B cell (primary cell): ENCODE results near the gene PTPRG. TPM values are rescaled to one million over a fixed set of nuclear protein-coding genes. Genes with fewer than 3 reads are reported as not detected.

ENCODE experiments used
- ATAC-seq: fragments of 200-7000 bp; cut with Tn5 transposase; one replicate; pipeline ENCODE4 v1.10.0; 2021; ENCODE audit warnings: low read depth, mild to moderate bottlenecking, moderate number of reproducible peaks, moderate library complexity
- CTCF ChIA-PET: fragments of 350-600 bp; sonication (Branson Sonifier 250); formaldehyde crosslinking; loops from one replicate; lab custom pipeline; 2021; ENCODE audit warnings: antibody characterized with exemption, inconsistent platforms; lab: Charles Lee
- POLR2A ChIA-PET: fragments of 350-600 bp; sonication (Branson Sonifier 250); formaldehyde crosslinking; loops from one replicate; lab custom pipeline; 2021; ENCODE audit warnings: antibody characterized with exemption; lab: Charles Lee
- DNase-seq: peaks from one replicate; pipeline ENCODE4 v3.0.0; 2013
- H2AFZ ChIP-seq: 2 replicates; pipeline ENCODE4 v1.6.1; 2012; ENCODE audit warnings: mild to moderate bottlenecking, low read depth, low read length; ENCODE audit not compliant: insufficient read depth, poor library complexity, severe bottlenecking
- H3K27ac ChIP-seq, 2 donors: 1 replicate in 1 of 2; 2 replicates in 1 of 2; pipeline ENCODE4 v1.5.1; 2012 to 2013; ENCODE audit warnings: low read length in 2 of 2, mild to moderate bottlenecking in 2 of 2, moderate library complexity in 1 of 2
- H3K27me3 ChIP-seq, 4 experiments: fragments of 200-600 bp in 1 of 4; sonication (generic) in 1 of 4; replicated peaks in 1 of 4; 1 replicate in 2 of 4; 2 replicates in 2 of 4; pipeline versions ENCODE4 v1.6.1 to v1.7.0; 2013 to 2016; ENCODE audit warnings: low read length in 3 of 4, mild to moderate bottlenecking in 2 of 4, mixed read lengths in 1 of 4, moderate library complexity in 1 of 4; ENCODE audit not compliant: insufficient read depth in 4 of 4, control insufficient read depth in 3 of 4; ENCODE audit errors: control extremely low read depth in 1 of 4
- H3K36me3 ChIP-seq, 2 experiments: replicated peaks in 1 of 2; 1 replicate in 1 of 2; 2 replicates in 1 of 2; pipeline versions ENCODE4 v1.6.1 to v1.7.1; 2013; ENCODE audit warnings: low read length in 1 of 2; ENCODE audit not compliant: insufficient read depth in 2 of 2, control insufficient read depth in 1 of 2; ENCODE audit errors: control extremely low read depth in 1 of 2, extremely low read depth in 1 of 2
- H3K4me1 ChIP-seq, 2 donors: fragments of 200-600 bp in 1 of 2; sonication (generic) in 1 of 2; 1 replicate in 1 of 2; 2 replicates in 1 of 2; pipeline versions ENCODE4 v1.5.1 to v1.6.1; 2013 to 2017; ENCODE audit warnings: low read length in 2 of 2; ENCODE audit not compliant: control insufficient read depth in 2 of 2, insufficient read depth in 2 of 2
- H3K4me2 ChIP-seq: replicated peaks from 2 replicates; pipeline ENCODE3; 2012; ENCODE audit warnings: mild to moderate bottlenecking, low read depth, low read length; ENCODE audit not compliant: poor library complexity, severe bottlenecking
- H3K4me3 ChIP-seq, 5 experiments: fragments of 200-600 bp in 1 of 5; sonication (generic) in 1 of 5; 1 replicate in 3 of 5; 2 replicates in 2 of 5; pipeline versions ENCODE4 v1.5.1 to v1.7.0; 2011 to 2016; ENCODE audit warnings: low read length in 4 of 5, mild to moderate bottlenecking in 4 of 5, low read depth in 2 of 5, control low read depth in 1 of 5, moderate library complexity in 1 of 5; ENCODE audit not compliant: insufficient read depth in 1 of 5; ENCODE audit errors: control extremely low read depth in 1 of 5, extremely low read depth in 1 of 5
- H3K79me2 ChIP-seq: fragments of 200-600 bp; sonication (generic); one replicate; pipeline ENCODE4 v1.6.0; 2016; ENCODE audit warnings: low read length; ENCODE audit not compliant: control insufficient read depth, insufficient read depth
- H3K9ac ChIP-seq: fragments of 200-600 bp; sonication (generic); 2 replicates; pipeline ENCODE4 v1.6.1; 2017; ENCODE audit warnings: mild to moderate bottlenecking, low read length, moderate library complexity
- H3K9me3 ChIP-seq, 3 donors: one replicate each; pipeline versions ENCODE4 v1.6.1 to v1.7.1; 2013; ENCODE audit warnings: low read length in 2 of 3; ENCODE audit not compliant: control insufficient read depth in 2 of 3, insufficient read depth in 1 of 3; ENCODE audit errors: control extremely low read depth in 1 of 3
- H4K20me1 ChIP-seq: 2 replicates; pipeline ENCODE4 v1.6.0; 2012; ENCODE audit warnings: mild to moderate bottlenecking, low read length; ENCODE audit not compliant: insufficient read depth, control insufficient read depth, poor library complexity, severe bottlenecking
- H3K27ac Mint-ChIP-seq: one replicate; pipeline ENCODE4 v1.8.0; 2021; ENCODE audit warnings: mixed read lengths
- H3K27me3 Mint-ChIP-seq: one replicate; pipeline ENCODE4 v1.8.0; 2021; ENCODE audit warnings: mixed read lengths
- H3K4me1 Mint-ChIP-seq: one replicate; pipeline ENCODE4 v1.8.0; 2021; ENCODE audit warnings: mixed read lengths
- H3K4me3 Mint-ChIP-seq: one replicate; pipeline ENCODE4 v1.8.0; 2021; ENCODE audit warnings: mixed read lengths
- H3K9me3 Mint-ChIP-seq: one replicate; pipeline ENCODE4 v1.8.0; 2022; ENCODE audit warnings: mixed read lengths; ENCODE audit not compliant: insufficient read depth
- CTCF ChIP-seq: fragments of 200-600 bp; IDR thresholded peaks from one replicate; pipeline ENCODE4 v1.8.0; 2022; ENCODE audit warnings: antibody characterized with exemption, mild to moderate bottlenecking
- EZH2 ChIP-seq: IDR thresholded peaks from 2 replicates; pipeline ENCODE4 v1.6.1; 2012; ENCODE audit warnings: borderline replicate concordance, low read depth, mild to moderate bottlenecking, moderate library complexity, low read length; ENCODE audit not compliant: insufficient read depth, poor library complexity, severe bottlenecking
- WGBS: methylation state at CpG from one replicate; pipeline ENCODE4 v1.1.5; 2013; ENCODE audit warnings: missing lambda C conversion rate; ENCODE audit not compliant: insufficient coverage; 5-methylcytosine and 5-hydroxymethylcytosine counted together
- intact Hi-C: fragments of 100-400 bp; cut with micrococcal nuclease; formaldehyde crosslinking; loops from one replicate; pipeline ENCODE4 v1.10.0; 2022
- polyA plus RNA-seq: library from polyadenylated mRNA; depleted of rRNA; stranded (reverse); fragments of >200 nt; gene quantifications from 2 replicates; pipeline ENCODE4 v1.2.3, GENCODE V29; 2012
- total RNA-seq, 2 donors: library from RNA; stranded (reverse); fragments of 120-200 nt in 1 of 2; gene quantifications; 1 replicate in 1 of 2; 2 replicates in 1 of 2; pipeline versions ENCODE4 v1.2.3 to v1.2.4, GENCODE V29; 2013 to 2022

The PTPRG gene
- total and polyA plus RNA-seq, 2 donors (not counting 1 experiment from before 2014, with no cell fraction given) = 0.12 to 1.3 TPM

- H3K9me3 ChIP-seq = no peaks in the 10 kb centered on the region
- no peak overlapping the region for H2AFZ ChIP-seq
- H3K4me3 ChIP-seq = no peak overlapping the region
- Mint-ChIP-seq H3K27me3 (no peaks in the 10 kb centered on the region), H3K9me3 (peaks cover 1% of the 10 kb centered on the region), H3K27ac (no peak overlapping the region), H3K4me3 (no peak overlapping the region), H3K4me1 (no peaks in the 10 kb centered on the region)
- no peaks in the 10 kb centered on the region for H3K27me3 ChIP-seq
- no peaks in the 10 kb centered on the region for H3K4me1 ChIP-seq
- H3K4me2 ChIP-seq = no peak overlapping the region
- 93% methylated on average over 1 of the region's 2 CpGs for WGBS
- TF ChIP-seq EZH2 (no peak), CTCF (no peak)
- no peak for DNase-seq
- intact Hi-C loops = no loop called here
- H3K79me2 ChIP-seq = no peaks in the 10 kb centered on the region
- H4K20me1 ChIP-seq = no peaks in the 10 kb centered on the region
- CTCF ChIA-PET = no interaction called here
- H3K27ac ChIP-seq = no peak overlapping the region
- H3K9ac ChIP-seq = no peak overlapping the region
- ATAC-seq = no peak
- POLR2A ChIA-PET = no interaction called here
- H3K36me3 ChIP-seq = no peaks in the 10 kb centered on the region
Measured at GRCh38 chr3:61824553-61825135, 263.3 kb downstream of the PTPRG start.

- Histone ChIP-seq H3K4me2 (no peak overlapping the region), H3K27me3 (no peaks in the 10 kb centered on the region), H3K4me1 (no peaks in the 10 kb centered on the region), H3K4me3 (no peak overlapping the region), H3K9me3 (no peaks in the 10 kb centered on the region), H3K27ac (no peak overlapping the region), H3K9ac (no peak overlapping the region), H4K20me1 (no peaks in the 10 kb centered on the region), H2AFZ (no peak overlapping the region), H3K36me3 (no peaks in the 10 kb centered on the region), H3K79me2 (no peaks in the 10 kb centered on the region)
- WGBS = no CpG with 5 or more reads among the region's 5 CpGs
- POLR2A ChIA-PET = no interaction called here
- H3K27ac Mint-ChIP-seq = no peak overlapping the region
- H3K4me1 Mint-ChIP-seq = no peaks in the 10 kb centered on the region
- TF ChIP-seq CTCF (no peak), EZH2 (no peak)
- no peak for DNase-seq
- peaks cover 3% of the 10 kb centered on the region for H3K9me3 Mint-ChIP-seq
- H3K4me3 Mint-ChIP-seq = no peak overlapping the region
- no peak for ATAC-seq
- no peaks in the 10 kb centered on the region for H3K27me3 Mint-ChIP-seq
- CTCF ChIA-PET = interaction anchor here (0.7 kb wide), 1 partner anchor 174 kb away, joined by 4 read pairs; no protein-coding TSS in a partner anchor
- intact Hi-C loops = no loop called here
Measured at GRCh38 chr3:61826161-61826560, 264.8 kb downstream of the PTPRG start.
